A549 treated with RU486 at 1 μM for 4 hours (cell line): ENCODE measurements around the gene ROBO4. TPM values are rescaled to one million over a fixed set of nuclear protein-coding genes. Genes with fewer than 3 reads are reported as not detected.

ENCODE experiments used
- total RNA-seq: library from RNA; stranded (reverse); fragments of 200-300 nt; extraction: Qiagen RNA extraction; gene quantifications from 5 replicates; pipeline ENCODE4 v1.2.3, GENCODE V29; 2022; ENCODE audit warnings: low read depth

Gene ROBO4
- 0.02 TPM in 1 of 5 replicates, not detected in the others for total RNA-seq

DNA sequence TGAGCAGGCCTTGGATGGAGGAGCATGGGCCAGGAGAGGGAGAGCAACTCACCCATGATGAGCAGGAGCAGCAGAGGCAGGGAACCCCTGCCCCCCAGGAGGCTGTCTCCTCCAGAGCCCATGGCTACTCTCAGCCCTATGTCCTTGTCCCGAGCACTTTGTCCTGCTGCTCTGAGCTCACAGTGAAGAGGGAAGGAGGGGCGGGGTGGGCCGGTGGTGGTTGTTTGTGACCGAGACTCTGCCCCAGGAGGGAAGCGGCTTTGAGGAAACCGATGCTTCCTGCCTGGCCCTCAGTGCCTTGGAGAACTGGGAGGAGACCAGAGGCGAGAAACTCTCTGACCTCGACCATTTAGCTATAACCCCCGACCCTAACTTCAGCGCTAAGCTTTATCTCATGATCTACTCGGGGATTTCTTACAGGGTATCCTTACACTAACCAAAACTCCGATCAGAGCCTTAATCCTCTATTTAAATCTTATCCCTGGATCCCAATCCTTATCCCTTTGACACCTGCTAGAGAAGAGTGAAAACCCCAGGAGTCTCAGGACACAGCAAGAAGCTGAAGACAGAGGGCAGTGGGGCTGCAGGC lies at the start of gene ROBO4:
Gene ROBO4, minus strand, starts transcription at position 192 of the 589 bp plus-strand sequence. Its CDS starts 70 bp downstream, at position 122.

GRCh38 chr11:124935548-124936514 lies 38.2 kb upstream of the ROBO4 start, which contains the start of gene HEPACAM:
Gene HEPACAM, minus strand, starts transcription at chr11:124936047. Its CDS starts 41 bp downstream, at chr11:124936006.

DNA sequence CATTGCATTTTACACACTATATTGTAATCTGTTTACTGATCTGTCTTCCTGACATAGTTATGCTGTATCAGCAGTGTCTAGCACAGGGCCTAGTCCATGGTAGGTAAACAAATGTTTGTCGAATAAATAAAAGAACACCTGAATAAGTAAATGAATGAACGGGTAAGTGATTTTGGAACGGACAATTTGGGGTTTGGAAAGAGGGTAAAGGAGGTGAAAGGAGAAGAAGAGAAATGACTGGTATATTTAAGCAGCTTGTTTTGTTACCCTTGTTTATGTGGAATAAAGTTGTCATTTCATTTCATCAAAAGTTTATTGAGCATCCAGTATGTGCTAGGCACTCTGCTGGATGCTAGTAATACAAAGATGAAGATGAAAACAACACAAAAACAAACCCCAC lies 21.3 kb upstream of the ROBO4 start, which contains the start of gene HEPN1:
Gene HEPN1, plus strand, starts transcription at position 301 of the 400 bp plus-strand sequence.

DNA sequence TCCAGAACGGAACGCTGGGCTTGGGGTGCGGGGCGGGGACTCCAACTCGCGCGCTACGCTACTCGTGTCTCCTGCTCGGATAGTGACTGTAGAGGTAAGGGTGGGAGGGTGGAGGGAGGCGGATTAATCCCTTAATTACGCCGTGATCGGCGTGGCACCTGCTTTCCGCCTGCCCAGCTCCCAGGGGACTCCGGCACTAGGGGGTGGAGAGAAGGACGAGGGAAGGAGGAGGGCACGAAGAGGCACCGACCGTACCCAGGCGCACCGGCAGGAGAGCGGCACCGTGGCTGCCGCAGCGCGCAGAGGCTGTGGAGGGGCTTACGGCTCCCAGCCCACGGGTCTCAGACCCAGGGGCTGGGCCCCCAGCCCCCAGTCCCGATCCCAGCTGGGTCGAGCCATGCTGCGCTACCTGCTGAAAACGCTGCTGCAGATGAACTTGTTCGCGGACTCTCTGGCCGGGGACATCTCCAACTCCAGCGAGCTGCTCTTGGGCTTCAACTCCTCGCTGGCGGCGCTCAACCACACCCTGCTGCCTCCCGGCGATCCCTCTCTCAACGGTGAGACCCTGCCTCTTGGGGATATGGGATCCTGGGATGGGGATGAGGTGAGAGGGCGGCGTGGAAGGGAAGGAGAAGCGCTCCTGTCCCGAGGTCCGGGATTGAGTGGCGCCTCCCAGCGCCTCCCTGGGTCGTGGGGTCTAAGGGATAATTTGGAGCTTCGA lies 32.3 kb downstream of the ROBO4 start, which contains the start of gene ROBO3:
Gene ROBO3, plus strand, starts transcription at position 252 of the 721 bp plus-strand sequence. Its CDS starts 146 bp downstream, at position 398.

Other genes with a start within 250 kb of the ROBO4 start
- 11.7 to 15.4 TPM (median 14.0 TPM) in 5 replicates for gene SIAE, start 224.1 kb downstream of the ROBO4 start, total RNA-seq
- 16.4 to 29.5 TPM (median 20.7 TPM) in 5 replicates for gene SPA17, start 224.0 kb downstream of the ROBO4 start, total RNA-seq
- gene NRGN, start 157.9 kb downstream of the ROBO4 start, total RNA-seq = 6.3 to 12.3 TPM (median 11.2 TPM) in 5 replicates
- 0.23 TPM in 1 of 5 replicates, not detected in the others for gene VSIG2, start 145.6 kb downstream of the ROBO4 start, total RNA-seq
- gene ESAM, start 135.6 kb downstream of the ROBO4 start, total RNA-seq = 8.7 to 13.3 TPM (median 12.2 TPM) in 5 replicates
- gene MSANTD2, start 97.5 kb downstream of the ROBO4 start, total RNA-seq = 4.4 to 5.7 TPM (median 5.0 TPM) in 5 replicates
- 2.3 to 3.2 TPM (median 2.7 TPM) in 5 replicates for gene ROBO3, start 32.4 kb downstream of the ROBO4 start, total RNA-seq
- gene HEPN1, start 21.4 kb upstream of the ROBO4 start, total RNA-seq = not detected in 5 replicates
- gene HEPACAM, start 38.2 kb upstream of the ROBO4 start, total RNA-seq = not detected in 5 replicates
- 0.39 to 0.71 TPM (median 0.55 TPM) in 5 replicates for gene CCDC15, start 56.3 kb upstream of the ROBO4 start, total RNA-seq
- gene SLC37A2, start 165.4 kb upstream of the ROBO4 start, total RNA-seq = 0.05 to 0.33 TPM (median 0.09 TPM) in 5 replicates
- 20.9 to 25.9 TPM (median 24.1 TPM) in 5 replicates for gene TMEM218, start 213.8 kb upstream of the ROBO4 start, total RNA-seq